GM23248 (cell line): Measurements from ENCODE around the gene ARHGAP45.

ENCODE experiments used
- EZH2 ChIP-seq: fragments of 200-600 bp; sonication (generic); IDR thresholded peaks from 2 replicates; pipeline ENCODE4 v1.6.1; 2018; ENCODE audit warnings: antibody characterized with exemption, mild to moderate bottlenecking; ENCODE audit not compliant: insufficient read depth, poor library complexity, severe bottlenecking
- EZH2phosphoT487 ChIP-seq: fragments of 200-600 bp; sonication (generic); IDR thresholded peaks from 2 replicates; pipeline ENCODE4 v1.6.1; 2018; ENCODE audit warnings: antibody characterized with exemption, moderate library complexity, mild to moderate bottlenecking, low read depth; ENCODE audit not compliant: insufficient read depth

DNA sequence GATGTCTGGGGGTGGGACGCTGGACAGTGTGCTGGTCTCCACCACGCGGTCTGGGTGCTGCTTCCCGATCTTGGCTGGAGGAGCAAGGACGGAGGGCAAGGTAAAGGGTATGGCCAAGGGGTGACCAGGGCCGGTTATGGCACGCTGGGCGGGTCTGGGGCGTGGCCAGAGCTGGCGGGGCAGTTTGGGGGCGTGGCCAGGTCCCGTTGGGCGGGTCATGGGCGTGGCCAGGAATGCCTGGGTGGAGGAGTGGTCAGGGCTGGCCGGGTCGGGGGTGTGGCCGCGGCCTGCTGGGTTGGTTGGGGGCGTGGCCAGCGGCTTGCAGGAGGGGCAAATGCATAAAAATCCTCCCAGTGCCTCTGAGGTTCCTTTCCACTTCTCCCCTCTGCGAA, 56.0 kb downstream of the ARHGAP45 start:
- TF ChIP-seq EZH2phosphoT487 (no peak), EZH2 (no peak)
